A375 (cell line): ENCODE results near the gene WDR49. TPM values are rescaled to one million over a fixed set of nuclear protein-coding genes. Genes with fewer than 3 reads are reported as not detected.

ENCODE experiments used
- small RNA-seq: library from RNA; depleted of rRNA; stranded (forward); fragments of <200 nt; gene quantifications from one replicate; pipeline ENCODE3, GENCODE V24; 2014
- total RNA-seq: library from RNA; depleted of rRNA; stranded (reverse); fragments of >200 nt; shearing (Covaris generic); gene quantifications from 2 replicates; pipeline ENCODE4 v1.2.3, GENCODE V29; 2014; rRNA removed

WDR49 gene
- total RNA-seq, result not detected in 2 replicates

GRCh38 chr3:167653760-167654159 lies at the start of gene WDR49:
TSS of gene WDR49 (minus strand) at chr3:167653942. CDS start at chr3:167653425, 517 bp downstream.

GRCh38 chr3:167473863-167474262 lies 179.9 kb downstream of the WDR49 start, which contains the start of gene SERPINI2:
TSS of gene SERPINI2 (minus strand) at chr3:167474042. CDS start at chr3:167471834, 2,208 bp downstream.

Small RNAs within 50 kb of the gene (small RNA-seq; reads per million reads assigned to genes)
- not detected for gene HMGN1P8

Other genes with a start within 250 kb of the WDR49 start
- not detected in 2 replicates for gene SERPINI2, start 179.9 kb downstream of the WDR49 start, total RNA-seq
- 74.9 and 82.0 TPM in 2 replicates for gene PDCD10, start 81.0 kb upstream of the WDR49 start, total RNA-seq
- 0.11 and 1.2 TPM in 2 replicates for gene SERPINI1, start 81.8 kb upstream of the WDR49 start, total RNA-seq